ENCODE measurements around the gene PQBP1. TPM values are rescaled to one million over a fixed set of nuclear protein-coding genes. Genes with fewer than 3 reads are reported as not detected.

Gene PQBP1
- total and polyA plus RNA-seq, 2 donors from 2014 or later: 61.3 to 93.4 TPM

DNA sequence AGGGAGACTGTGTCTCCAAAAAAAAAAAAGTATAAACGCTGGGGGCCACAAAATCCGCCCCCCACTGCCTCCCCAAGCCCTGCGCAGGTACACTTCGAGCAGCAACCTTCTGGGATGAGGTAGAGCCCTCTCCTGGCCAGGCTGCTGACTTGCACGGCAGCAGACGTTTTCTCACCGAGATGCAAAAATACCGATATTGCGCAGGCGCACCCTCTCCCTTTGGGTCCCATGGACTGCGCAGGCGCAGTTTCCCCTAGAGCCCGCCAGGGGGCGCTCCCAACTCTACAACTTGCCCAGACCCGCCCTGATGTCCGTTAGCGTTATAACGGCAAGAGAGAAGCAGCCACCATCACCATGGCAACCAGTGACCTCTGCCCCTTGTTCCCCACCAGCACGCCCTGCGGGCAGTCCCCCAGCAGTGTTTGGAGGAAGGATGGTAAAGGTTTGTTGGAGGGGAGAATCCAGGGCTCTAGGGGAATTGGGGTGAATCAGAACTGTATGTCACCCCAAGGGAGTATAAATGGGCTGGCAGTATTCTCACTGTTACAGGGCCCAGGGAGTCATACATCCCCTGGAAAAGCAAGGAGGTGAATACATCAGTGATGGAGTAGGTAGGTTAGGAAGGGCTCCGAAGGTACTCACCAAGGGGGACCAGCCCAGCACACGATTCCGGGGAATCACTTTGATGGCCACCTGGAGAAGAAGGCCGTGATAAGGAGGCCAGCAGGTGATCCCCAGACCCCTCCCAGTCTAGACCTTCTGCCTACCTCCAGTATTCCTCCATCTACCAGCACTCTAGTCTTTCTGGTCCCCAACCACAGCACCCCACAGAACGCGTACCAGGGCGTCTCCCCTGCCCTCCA lies 19.6 kb downstream of the PQBP1 start:
- Histone ChIP-seq H3K4me3 (ENCODE audit: low read length in 3 of 3) (peak overlapping the region in 2 of 3 donors; percentile 28 to 46), H3K27ac (ENCODE audit: low read depth in 2 of 2, low read length in 2 of 2) (no peak overlapping the region), H3K9ac (ENCODE audit: low read length in 3 of 3) (peak overlapping the region in 1 of 3 donors; percentile 19), H3K4me1 (ENCODE audit: control insufficient read depth in 2 of 3, insufficient read depth in 2 of 3, low read depth in 1 of 3, low read length in 3 of 3) (peaks cover 0 to 15% (median 0%) of the 10 kb centered on the region in 3 donors), H3K27me3 (ENCODE audit: control insufficient read depth, insufficient read depth, low read length) (no peaks in the 10 kb centered on the region), H3K36me3 (ENCODE audit: control insufficient read depth in 2 of 3, insufficient read depth in 3 of 3, low read length in 3 of 3) (no peaks in the 10 kb centered on the region), H3K9me3 (ENCODE audit: control insufficient read depth in 2 of 3, insufficient read depth in 1 of 3, low read length in 3 of 3) (no peaks in the 10 kb centered on the region)
- intact Hi-C loops (cut with DNase I): no loop called here
- TF ChIP-seq CTCF (IDR thresholded peaks at IDR 0.05; ENCODE audit: borderline replicate concordance, extremely low read depth, insufficient read depth): peak; percentile 75
- peak; percentile 93 to 95 (median 94) for DNase-seq
- FAIRE-seq: peak; percentile 97

DNA sequence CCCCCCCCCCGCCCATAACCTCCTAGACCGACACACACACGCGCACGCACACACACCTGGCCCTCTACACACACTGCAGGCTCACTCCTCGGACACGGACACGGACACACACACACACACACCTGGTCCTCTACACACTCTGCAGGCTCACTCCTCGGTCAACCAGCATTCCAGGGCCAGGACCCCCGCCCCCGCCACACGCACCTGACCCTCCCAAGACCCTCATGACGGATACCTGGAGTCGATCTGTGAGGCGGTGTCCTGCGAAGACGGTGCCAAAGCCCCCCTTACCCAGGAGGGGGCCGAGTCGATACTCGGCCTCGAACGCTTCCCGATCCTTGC lies 20.5 kb downstream of the PQBP1 start:
- peak overlapping the region in 1 of 3 donors; percentile 58 for H3K9ac ChIP-seq (ENCODE audit: low read length in 3 of 3)
- H3K9me3 ChIP-seq (ENCODE audit: control insufficient read depth in 2 of 3, insufficient read depth in 1 of 3, low read length in 3 of 3): no peaks in the 10 kb centered on the region
- peak overlapping the region in 1 of 2 donors; percentile 84 for H3K27ac ChIP-seq (ENCODE audit: low read depth in 2 of 2, low read length in 2 of 2)
- intact Hi-C loops (cut with DNase I): no loop called here
- DNase-seq (peak in 1 of 5 donors; percentile 69), FAIRE-seq (no peak)
- no peaks in the 10 kb centered on the region for H3K27me3 ChIP-seq (ENCODE audit: control insufficient read depth, insufficient read depth, low read length)
- no peak for TF ChIP-seq CTCF (IDR thresholded peaks at IDR 0.05; ENCODE audit: borderline replicate concordance, extremely low read depth, insufficient read depth)
- H3K4me1 ChIP-seq (ENCODE audit: control insufficient read depth in 2 of 3, insufficient read depth in 2 of 3, low read depth in 1 of 3, low read length in 3 of 3): peaks cover 0 to 15% (median 0%) of the 10 kb centered on the region in 3 donors
- H3K36me3 ChIP-seq (ENCODE audit: control insufficient read depth in 2 of 3, insufficient read depth in 3 of 3, low read length in 3 of 3): peaks cover 0 to 3% (median 0%) of the 10 kb centered on the region in 3 donors
- H3K4me3 ChIP-seq (ENCODE audit: low read length in 3 of 3): peak overlapping the region; percentile 30 to 53 (median 52)

- peak within 1 kb of the TSS in 2 of 3 donors; percentile 16 to 58 for H3K9ac ChIP-seq (ENCODE audit: low read length in 3 of 3)
- H3K36me3 ChIP-seq (ENCODE audit: control insufficient read depth in 2 of 3, insufficient read depth in 3 of 3, low read length in 3 of 3): peaks cover 0 to 5% (median 0%) of the 10 kb centered on the region in 3 donors
- peaks cover 0 to 15% (median 0%) of the 10 kb centered on the region in 3 donors for H3K4me1 ChIP-seq (ENCODE audit: control insufficient read depth in 2 of 3, insufficient read depth in 2 of 3, low read depth in 1 of 3, low read length in 3 of 3)
- peak within 1 kb of the TSS in 1 of 2 donors; percentile 84 for H3K27ac ChIP-seq (ENCODE audit: low read depth in 2 of 2, low read length in 2 of 2)
- H3K4me3 ChIP-seq (ENCODE audit: low read length in 3 of 3): peak within 1 kb of the TSS; percentile 30 to 53 (median 52)
- peak; percentile 94 to 96 (median 94) for DNase-seq
- TF ChIP-seq CTCF (IDR thresholded peaks at IDR 0.05; ENCODE audit: borderline replicate concordance, extremely low read depth, insufficient read depth): no peak
- peak; percentile 97 for FAIRE-seq
- intact Hi-C loops (cut with DNase I): no loop called here
- no peaks in the 10 kb centered on the region for H3K9me3 ChIP-seq (ENCODE audit: control insufficient read depth in 2 of 3, insufficient read depth in 1 of 3, low read length in 3 of 3)
- no peaks in the 10 kb centered on the region for H3K27me3 ChIP-seq (ENCODE audit: control insufficient read depth, insufficient read depth, low read length)
Measured at GRCh38 chrX:48918643-48919340, 21.1 kb downstream of the PQBP1 start, which contains the start of gene PIM2. TSS of gene PIM2 (minus strand) at chrX:48919024. CDS start at chrX:48918834, 190 bp downstream.

Data from kidney (tissue), 14 donors.